H1 (cell line): ENCODE results near the gene MACROD2. TPM values are rescaled to one million over a fixed set of nuclear protein-coding genes. Genes with fewer than 3 reads are reported as not detected.

Source experiments
- CTCF ChIA-PET: fragments of 300-600 bp; sonication (Branson Sonifier 250); formaldehyde crosslinking; loops from one replicate; lab custom pipeline; 2021; ENCODE audit not compliant: partially characterized antibody; lab: Charles Lee
- POLR2A ChIA-PET: fragments of 300-600 bp; sonication (Branson Sonifier 250); formaldehyde crosslinking; loops from one replicate; lab custom pipeline; 2021; ENCODE audit warnings: inconsistent platforms; ENCODE audit not compliant: partially characterized antibody; lab: Charles Lee
- DNase-seq, 2 experiments: peaks; one replicate each; pipeline versions ENCODE4 v3.0.0 to v3.0.0-alpha.2; 2010 to 2022; ENCODE audit warnings: low spot score in 2 of 2, low read depth in 1 of 2, mixed read lengths in 1 of 2
- FAIRE-seq: peaks from 2 replicates; lab custom pipeline; 2011; peaks lifted over from hg19 to GRCh38; lab: Jason Lieb, UNC
- H2AFZ ChIP-seq: 2 replicates; pipeline ENCODE4 v1.8.1; 2012; ENCODE audit warnings: low read length, inconsistent platforms
- H2AK5ac ChIP-seq: 2 replicates; pipeline ENCODE4 v1.6.1; 2013; ENCODE audit warnings: low read depth, low read length
- H2BK120ac ChIP-seq: replicated peaks from 2 replicates; pipeline ENCODE3; 2013; ENCODE audit warnings: low read depth, low read length, inconsistent platforms
- H2BK12ac ChIP-seq: 2 replicates; pipeline ENCODE4 v1.6.1; 2013; ENCODE audit warnings: low read depth, low read length
- H2BK15ac ChIP-seq: 2 replicates; pipeline ENCODE4 v1.6.1; 2013; ENCODE audit warnings: low read length
- H2BK20ac ChIP-seq: 2 replicates; pipeline ENCODE4 v1.6.1; 2013; ENCODE audit warnings: low read length
- H2BK5ac ChIP-seq: 2 replicates; pipeline ENCODE4 v1.6.1; 2013; ENCODE audit warnings: low read depth, low read length
- H3K14ac ChIP-seq: 2 replicates; pipeline ENCODE4 v1.6.1; 2013; ENCODE audit warnings: inconsistent platforms; ENCODE audit not compliant: insufficient read length
- H3K18ac ChIP-seq: 2 replicates; pipeline ENCODE4 v1.6.1; 2013; ENCODE audit warnings: low read length; ENCODE audit errors: extremely low read depth
- H3K23ac ChIP-seq: 2 replicates; pipeline ENCODE4 v1.6.1; 2013; ENCODE audit warnings: inconsistent platforms; ENCODE audit not compliant: insufficient read length
- H3K23me2 ChIP-seq: 2 replicates; pipeline ENCODE4 v1.6.1; 2013; ENCODE audit warnings: low read depth, low read length
- H3K27ac ChIP-seq: 2 replicates; pipeline ENCODE4 v1.6.1; 2011; ENCODE audit warnings: low read depth, low read length, inconsistent platforms
- H3K27me3 ChIP-seq, 4 experiments: replicated peaks in 1 of 4; 1 replicate in 1 of 4; 2 replicates in 3 of 4; pipeline versions ENCODE4 v1.6.1 to v1.8.1; 2011 to 2013; ENCODE audit warnings: low read length in 3 of 4, mild to moderate bottlenecking in 3 of 4, inconsistent platforms in 2 of 4, mixed read lengths in 2 of 4, moderate library complexity in 1 of 4; ENCODE audit not compliant: control insufficient read depth in 3 of 4, insufficient read depth in 3 of 4; ENCODE audit errors: extremely low read depth in 1 of 4
- H3K36me3 ChIP-seq, 4 experiments: 2 replicates each; pipeline versions ENCODE4 v1.6.1 to v1.8.1; 2011 to 2013; ENCODE audit warnings: mild to moderate bottlenecking in 4 of 4, low read length in 3 of 4, moderate library complexity in 2 of 4, control low read depth in 1 of 4, inconsistent platforms in 1 of 4; ENCODE audit not compliant: insufficient read depth in 4 of 4, control insufficient read depth in 2 of 4
- H3K4ac ChIP-seq: replicated peaks from 2 replicates; pipeline ENCODE3; 2013; ENCODE audit warnings: low read length, low read depth, mixed read lengths, inconsistent platforms; ENCODE audit not compliant: insufficient read length
- H3K4me1 ChIP-seq, 4 experiments: replicated peaks in 1 of 4; 1 replicate in 1 of 4; 2 replicates in 3 of 4; pipeline versions ENCODE4 v1.6.1 to v1.8.1; 2011 to 2013; ENCODE audit warnings: low read length in 3 of 4, inconsistent platforms in 2 of 4, mixed read lengths in 1 of 4; ENCODE audit not compliant: insufficient read depth in 4 of 4, control insufficient read depth in 3 of 4
- H3K4me2 ChIP-seq, 2 experiments: 2 replicates each; pipeline versions ENCODE4 v1.6.1 to v1.8.1; 2011 to 2013; ENCODE audit warnings: low read depth in 2 of 2, low read length in 2 of 2, control low read depth in 1 of 2, inconsistent platforms in 1 of 2, mild to moderate bottlenecking in 1 of 2; ENCODE audit not compliant: insufficient read depth in 1 of 2
- H3K4me3 ChIP-seq, 4 experiments: fragments of 200-600, 300-600 bp in 1 of 4; sonication (generic), shearing (Covaris generic), sonication (Bioruptor Twin) in 1 of 4; 2 replicates each; pipeline versions ENCODE4 v1.5.1 to v1.8.1; 2011 to 2016; ENCODE audit warnings: low read length in 4 of 4, low read depth in 3 of 4, control low read depth in 2 of 4, inconsistent platforms in 2 of 4, mild to moderate bottlenecking in 2 of 4, mixed read lengths in 1 of 4, moderate library complexity in 1 of 4; ENCODE audit not compliant: insufficient read depth in 2 of 4; ENCODE audit errors: extremely low read depth in 1 of 4
- H3K56ac ChIP-seq: replicated peaks from 2 replicates; pipeline ENCODE3; 2013; ENCODE audit warnings: low read depth, mild to moderate bottlenecking, mixed read lengths, low read length, inconsistent platforms; ENCODE audit not compliant: insufficient read length
- H3K79me1 ChIP-seq: 2 replicates; pipeline ENCODE4 v1.6.1; 2013; ENCODE audit warnings: low read depth, low read length, control low read depth
- H3K79me2 ChIP-seq, 2 experiments: 2 replicates each; pipeline versions ENCODE4 v1.6.1 to v1.8.1; 2012 to 2013; ENCODE audit warnings: low read length in 2 of 2, mild to moderate bottlenecking in 2 of 2, inconsistent platforms in 1 of 2; ENCODE audit not compliant: insufficient read depth in 2 of 2, control insufficient read depth in 1 of 2
- H3K9ac ChIP-seq, 4 experiments: replicated peaks in 1 of 4; 1 replicate in 1 of 4; 2 replicates in 3 of 4; pipeline versions ENCODE4 v1.6.1 to v1.8.1; 2011 to 2013; ENCODE audit warnings: low read depth in 3 of 4, low read length in 3 of 4, control low read depth in 2 of 4, mild to moderate bottlenecking in 2 of 4, moderate library complexity in 2 of 4, inconsistent platforms in 1 of 4; ENCODE audit errors: extremely low read depth in 1 of 4
- H3K9me3 ChIP-seq, 2 experiments: 2 replicates each; pipeline versions ENCODE4 v1.6.1 to v1.8.1; 2012 to 2013; ENCODE audit warnings: mild to moderate bottlenecking in 2 of 2, moderate library complexity in 2 of 2, control low read depth in 1 of 2, inconsistent platforms in 1 of 2, low read depth in 1 of 2, low read length in 1 of 2, mixed read lengths in 1 of 2; ENCODE audit not compliant: insufficient read depth in 2 of 2
- H4K20me1 ChIP-seq, 2 experiments: replicated peaks in 1 of 2; 2 replicates each; pipeline versions ENCODE3 to v1.8.1; 2011 to 2013; ENCODE audit warnings: inconsistent platforms in 2 of 2, low read length in 2 of 2, mild to moderate bottlenecking in 1 of 2; ENCODE audit not compliant: insufficient read depth in 2 of 2, control insufficient read depth in 1 of 2
- H4K5ac ChIP-seq: 2 replicates; pipeline ENCODE4 v1.6.1; 2013; ENCODE audit warnings: low read length, low read depth, mixed read lengths, inconsistent platforms; ENCODE audit not compliant: insufficient read length
- H4K8ac ChIP-seq: 2 replicates; pipeline ENCODE4 v1.8.0; 2013; ENCODE audit warnings: mild to moderate bottlenecking, moderate library complexity, low read length, inconsistent platforms; ENCODE audit not compliant: insufficient read depth; ENCODE audit errors: extremely low read depth
- H4K91ac ChIP-seq: replicated peaks from 2 replicates; pipeline ENCODE3; 2013; ENCODE audit warnings: low read length, mixed read lengths, inconsistent platforms; ENCODE audit not compliant: insufficient read length
- SIN3A ChIP-seq, 2 experiments: IDR thresholded peaks in 1 of 2; conservative IDR thresholded peaks in 1 of 2; 2 replicates each; pipeline ENCODE4 v1.6.1; 2011 to 2012; ENCODE audit warnings: low read length in 2 of 2, improper control_type of control experiment in 1 of 2, low read depth in 1 of 2, mild to moderate bottlenecking in 1 of 2
- SP4 ChIP-seq: IDR thresholded peaks from 2 replicates; pipeline ENCODE4 v1.6.1; 2012; ENCODE audit warnings: low read length, inconsistent platforms
- TAF7 ChIP-seq: optimal IDR thresholded peaks from 2 replicates; pipeline ENCODE3; 2011; ENCODE audit warnings: low read depth, mild to moderate bottlenecking, inconsistent platforms, low read length, moderate library complexity, borderline replicate concordance
- YY1 ChIP-seq: IDR thresholded peaks from 2 replicates; pipeline ENCODE4 v1.6.1; 2011; ENCODE audit warnings: low read depth, mild to moderate bottlenecking, low read length
- WGBS, 2 experiments: shearing (Covaris generic) in 1 of 2; methylation state at CpG; one replicate each; pipeline versions ENCODE4 v1.1.6 to v1.1.7; 2013 to 2015; ENCODE audit warnings: low lambda C conversion rate in 2 of 2, mixed read lengths in 2 of 2, inconsistent platforms in 1 of 2, low coverage in 1 of 2, missing lambda C conversion rate in 1 of 2; ENCODE audit not compliant: insufficient replicate concordance in 2 of 2, insufficient coverage in 1 of 2, insufficient read length in 1 of 2; ENCODE audit errors: extremely low coverage in 1 of 2, missing lambda C conversion rate in 1 of 2; 5-methylcytosine and 5-hydroxymethylcytosine counted together
- polyA plus RNA-seq, 7 experiments: library from polyadenylated mRNA; depleted of rRNA in 3 of 7; stranded (reverse) in 5 of 7; unstranded in 2 of 7; fragments of >200 nt in 5 of 7; fragments of 200-250 nt in 2 of 7; gene quantifications; 1 replicate in 5 of 7; 2 replicates in 1 of 7; 4 replicates in 1 of 7; pipeline versions ENCODE4 v1.2.1 to v1.2.3, GENCODE V29; 2011 to 2013; ENCODE audit warnings: missing spikeins in 2 of 7, mixed read lengths in 2 of 7
- total RNA-seq: library from RNA; stranded (reverse); fragmentation: NEBNext Ultra II Directional; extraction: Animal tissue kit (Norgen Biotek cat#: 25700); gene quantifications from 2 replicates; pipeline ENCODE4 v1.2.1, GENCODE V29; 2021

MACROD2 gene
- total and polyA plus RNA-seq, 2 of the 8 experiments (the other 6 are each of a cell fraction or from before 2014, with no cell fraction given) = 0.70 to 3.9 TPM

DNA sequence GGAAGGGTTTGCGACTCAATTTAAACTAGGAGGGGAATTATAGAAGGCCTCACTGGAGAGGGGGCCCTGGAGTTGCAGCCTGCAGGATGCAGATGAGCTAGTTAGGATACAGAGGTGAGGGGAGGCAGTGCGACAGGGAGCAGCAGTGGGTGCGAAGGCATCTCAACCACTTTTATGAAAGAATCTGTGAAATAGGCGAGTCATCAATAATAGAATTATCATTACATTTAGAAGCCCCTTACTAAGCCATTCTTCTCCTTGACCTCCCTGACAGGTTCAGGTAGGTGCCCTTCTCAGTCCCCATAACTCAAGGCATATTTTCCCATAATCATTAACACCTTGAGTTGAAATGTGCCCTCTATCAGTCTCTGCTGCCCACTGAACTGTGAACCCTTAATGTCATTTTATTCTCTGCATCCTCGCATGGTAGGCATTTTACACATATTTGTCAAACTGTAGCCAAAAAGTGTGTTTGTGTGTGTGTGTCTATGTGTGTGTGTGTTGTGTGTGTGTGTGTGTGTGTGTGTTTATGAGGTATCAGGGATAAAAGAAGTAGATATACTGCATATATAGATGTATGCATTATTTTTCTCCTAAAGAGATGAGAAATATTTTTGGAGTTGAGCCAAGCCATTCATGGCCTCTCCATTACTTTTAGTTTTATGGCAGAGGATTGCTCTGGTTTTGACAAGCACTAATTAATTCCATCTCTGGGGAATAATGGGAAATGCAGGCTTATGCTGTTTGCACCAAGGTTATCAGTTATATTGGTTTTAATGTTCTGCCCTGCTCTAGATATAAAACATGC lies 1679.1 kb downstream of the MACROD2 start:
- Histone ChIP-seq H2BK15ac (no peak overlapping the region), H3K4me2 (no peak overlapping the region), H3K4ac (no peak overlapping the region), H4K20me1 (no peaks in the 10 kb centered on the region), H3K79me2 (no peaks in the 10 kb centered on the region), H2AFZ (no peak overlapping the region), H2BK120ac (no peak overlapping the region), H3K9me3 (no peaks in the 10 kb centered on the region), H3K23me2 (no peaks in the 10 kb centered on the region), H2AK5ac (no peak overlapping the region), H3K14ac (no peak overlapping the region), H2BK5ac (no peak overlapping the region), H3K9ac (no peak overlapping the region), H4K91ac (no peak overlapping the region), H3K27me3 (no peaks in the 10 kb centered on the region), H3K4me3 (no peak overlapping the region), H2BK12ac (no peak overlapping the region), H3K56ac (no peak overlapping the region), H3K79me1 (no peaks in the 10 kb centered on the region), H3K27ac (no peak overlapping the region), H3K18ac (no peak overlapping the region), H2BK20ac (no peak overlapping the region), H3K36me3 (no peaks in the 10 kb centered on the region), H4K5ac (no peak overlapping the region), H3K23ac (no peak overlapping the region), H4K8ac (no peak overlapping the region), H3K4me1 (no peaks in the 10 kb centered on the region)
- no peak for TF ChIP-seq YY1
- TF ChIP-seq SIN3A (conservative IDR thresholded peaks at IDR 0.05 in 1 of 2, IDR thresholded peaks at IDR 0.05 in 1 of 2; ENCODE audit: low read depth in 1 of 2, low read length in 2 of 2) = no peak
- no peak for TF ChIP-seq TAF7
- no peak for TF ChIP-seq SP4
- WGBS, 2 experiments = 90% methylated on average over 5 of the region's 5 CpGs; no CpG with 5 or more reads in 1 of the 2 experiments
- DNase-seq = no peak
- ChIA-PET POLR2A (no interaction called here), CTCF (interaction anchor here (0.9 kb wide), 1 partner anchor 92 kb away, joined by 3 read pairs; no protein-coding TSS in a partner anchor)
- no peak for FAIRE-seq
